Ovary (tissue), 3 donors: ENCODE results near the gene AKT1S1.

Experiments
- POLR2A ChIP-seq: fragments of 450-650 bp; IDR thresholded peaks from one replicate; pipeline ENCODE4 v1.6.1; 2017; ENCODE audit warnings: antibody characterized with exemption, mild to moderate bottlenecking, moderate library complexity
- TF ChIP-seq, protein P1 (sequence below), 3 donors: fragments of 450-650 bp in 2 of 3; fragments of 200-600 bp in 1 of 3; IDR thresholded peaks; one replicate each; pipeline versions ENCODE4 v1.5.1 to v1.8.0; 2016 to 2022; ENCODE audit warnings: antibody characterized with exemption in 3 of 3, mild to moderate bottlenecking in 1 of 3
- donor health status: DM: no; HTN: no; CAD: no.

DNA sequence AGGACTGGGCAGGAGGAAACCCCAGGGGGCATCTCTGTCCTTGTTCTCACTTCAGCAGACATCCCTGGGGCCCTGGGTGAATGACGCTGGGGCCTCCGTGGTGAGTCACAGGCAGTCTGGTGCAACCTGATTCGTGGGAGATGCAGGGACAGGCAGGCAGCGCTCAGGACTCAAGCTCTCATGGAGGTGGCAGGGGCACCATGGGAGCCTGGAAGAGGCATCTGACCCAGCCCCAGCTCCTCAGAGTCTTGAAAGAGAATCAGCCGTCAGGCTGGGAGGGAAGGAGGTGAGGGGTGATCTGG is 40.2 kb downstream of the AKT1S1 start:
- TF ChIP-seq POLR2A, result no peak
- TF ChIP-seq, protein P1, sequence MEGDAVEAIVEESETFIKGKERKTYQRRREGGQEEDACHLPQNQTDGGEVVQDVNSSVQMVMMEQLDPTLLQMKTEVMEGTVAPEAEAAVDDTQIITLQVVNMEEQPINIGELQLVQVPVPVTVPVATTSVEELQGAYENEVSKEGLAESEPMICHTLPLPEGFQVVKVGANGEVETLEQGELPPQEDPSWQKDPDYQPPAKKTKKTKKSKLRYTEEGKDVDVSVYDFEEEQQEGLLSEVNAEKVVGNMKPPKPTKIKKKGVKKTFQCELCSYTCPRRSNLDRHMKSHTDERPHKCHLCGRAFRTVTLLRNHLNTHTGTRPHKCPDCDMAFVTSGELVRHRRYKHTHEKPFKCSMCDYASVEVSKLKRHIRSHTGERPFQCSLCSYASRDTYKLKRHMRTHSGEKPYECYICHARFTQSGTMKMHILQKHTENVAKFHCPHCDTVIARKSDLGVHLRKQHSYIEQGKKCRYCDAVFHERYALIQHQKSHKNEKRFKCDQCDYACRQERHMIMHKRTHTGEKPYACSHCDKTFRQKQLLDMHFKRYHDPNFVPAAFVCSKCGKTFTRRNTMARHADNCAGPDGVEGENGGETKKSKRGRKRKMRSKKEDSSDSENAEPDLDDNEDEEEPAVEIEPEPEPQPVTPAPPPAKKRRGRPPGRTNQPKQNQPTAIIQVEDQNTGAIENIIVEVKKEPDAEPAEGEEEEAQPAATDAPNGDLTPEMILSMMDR (IDR thresholded peaks at IDR 0.05), result no peak
